HG03103 (cell line): ENCODE data around the gene NUFIP2.
"Not testable (repeated sequence)": the region's sequence is repeated elsewhere in the genome, so short reads cannot be mapped to it uniquely, and the experiment has no call there.

Source experiments
- ATAC-seq: cut with Tn5 transposase; IDR thresholded peaks from one replicate; pipeline ENCODE4 v1.9.1; 2021; ENCODE audit warnings: low read depth; ENCODE audit not compliant: unreplicated experiment

Gene NUFIP2

DNA sequence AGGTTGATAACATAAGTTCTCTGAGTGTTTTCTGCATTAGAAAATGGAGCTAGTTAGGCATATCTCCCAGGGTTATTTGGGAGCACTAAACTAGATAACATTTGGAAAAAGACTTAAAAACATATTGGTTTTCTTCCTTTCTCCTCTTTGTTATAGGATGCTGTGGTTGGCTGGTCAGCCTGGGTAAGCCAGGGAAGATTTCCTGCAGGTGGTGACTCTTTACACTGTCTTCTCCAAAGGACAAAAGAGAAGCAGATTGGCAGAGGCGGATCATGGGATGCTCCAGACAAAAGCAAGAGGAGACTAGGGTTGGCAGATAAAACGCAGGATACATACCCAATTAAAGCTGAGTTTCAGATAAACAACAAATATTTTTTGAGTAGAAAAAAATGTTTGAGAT is 53.5 kb downstream of the NUFIP2 start:
- ATAC-seq: no peak

DNA sequence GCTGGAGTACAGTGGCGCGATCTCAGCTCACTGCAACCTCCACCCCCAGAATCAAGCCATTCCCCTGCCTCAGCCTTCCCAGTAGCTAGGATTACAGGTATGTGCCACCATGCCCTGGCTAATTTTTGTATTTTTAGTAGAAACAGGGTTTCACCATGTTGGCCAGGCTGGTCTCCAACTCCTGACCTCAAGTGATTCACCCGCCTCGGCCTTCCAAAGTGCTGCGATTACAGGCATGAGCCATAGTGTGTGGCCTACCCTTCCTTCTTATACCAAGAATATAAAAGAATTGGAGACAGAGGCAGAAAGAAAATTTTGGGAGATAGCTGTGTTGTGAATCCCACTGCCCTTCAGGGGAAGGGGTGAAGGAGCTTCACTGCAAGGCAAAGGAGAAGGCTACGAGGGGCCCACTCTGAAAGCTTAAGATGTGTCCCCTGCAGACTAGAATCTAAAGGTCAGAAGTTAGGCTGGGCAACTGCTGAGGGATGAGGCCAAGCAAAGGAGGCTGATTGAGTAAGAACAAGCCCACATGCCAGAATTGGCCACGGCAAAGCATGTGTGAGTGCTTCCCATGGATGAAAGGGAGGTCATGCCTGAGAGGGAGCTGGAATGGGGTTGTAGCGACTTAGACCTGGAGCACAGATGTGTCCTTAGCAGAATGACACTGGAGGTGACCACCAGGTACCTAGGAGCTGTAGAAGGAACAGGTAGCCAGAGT is 55.7 kb downstream of the NUFIP2 start:
- ATAC-seq: no peak

DNA sequence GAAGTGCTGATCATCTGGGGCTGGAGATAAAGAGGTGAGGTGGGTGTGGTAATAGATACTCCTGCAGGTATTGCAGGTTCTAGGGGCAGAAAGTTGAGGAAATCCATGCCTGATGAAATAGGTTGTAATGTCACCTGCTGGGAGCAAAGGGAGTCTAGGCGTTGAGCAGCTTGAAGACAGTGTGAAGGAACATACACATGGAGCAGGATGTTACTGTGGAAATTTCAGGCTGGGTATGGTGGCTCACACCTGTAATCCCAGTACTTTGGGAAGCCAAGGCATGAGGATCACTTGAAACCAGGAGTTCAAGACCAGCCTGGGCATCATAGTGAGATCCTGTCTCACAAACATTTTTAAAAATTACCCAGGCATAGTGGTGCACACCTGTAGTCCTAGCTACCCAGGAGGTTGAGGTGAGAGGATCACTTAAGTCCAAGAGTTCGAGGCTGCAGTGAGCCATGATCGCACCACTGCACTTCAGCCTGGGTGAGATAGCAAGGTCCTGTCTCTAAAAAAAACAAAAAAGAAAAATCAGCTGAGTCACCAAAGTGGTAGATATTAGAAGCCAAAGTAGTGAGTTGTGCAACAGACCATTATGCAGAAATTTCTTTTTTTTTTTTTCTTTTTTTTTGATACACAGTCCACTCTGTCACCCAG is 56.3 kb downstream of the NUFIP2 start:
- no peak for ATAC-seq

DNA sequence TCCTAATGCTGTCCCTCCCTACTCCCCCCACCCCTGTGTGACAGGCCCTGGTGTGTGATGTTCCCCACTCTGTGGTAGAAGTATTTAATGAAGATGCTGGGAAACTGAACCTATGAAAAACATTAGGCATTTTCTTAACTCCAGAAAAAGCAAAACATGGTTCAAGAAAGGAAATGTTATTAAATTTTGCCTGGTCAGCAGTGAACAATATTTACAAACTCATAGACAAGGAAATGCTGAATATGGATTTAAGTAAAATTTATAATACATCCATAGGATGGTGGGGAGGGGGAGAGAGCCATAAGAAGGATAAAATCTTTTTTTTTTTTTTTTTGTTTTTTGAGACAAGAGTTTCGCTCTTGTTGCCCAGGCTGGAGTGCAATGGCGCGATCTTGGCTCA is 58.0 kb downstream of the NUFIP2 start:
- ATAC-seq: no peak

DNA sequence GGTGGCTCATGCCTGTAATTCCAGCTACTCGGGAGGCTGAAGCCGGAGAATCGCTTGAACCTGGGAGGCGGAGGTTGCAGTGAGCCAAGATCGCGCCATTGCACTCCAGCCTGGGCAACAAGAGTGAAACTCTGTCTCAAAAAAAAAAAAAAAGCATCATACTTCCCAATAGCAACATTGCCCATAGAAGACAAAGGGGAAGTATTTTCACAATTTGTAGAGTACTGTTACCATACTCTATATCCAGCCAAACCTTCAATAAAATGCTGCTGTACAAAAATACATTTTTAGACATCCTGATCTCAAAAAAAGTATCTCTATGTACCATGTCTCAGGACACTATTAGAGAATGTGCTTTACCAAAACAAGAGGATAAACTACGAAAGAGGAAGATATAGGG is 59.0 kb downstream of the NUFIP2 start:
- not testable (repeated sequence) for ATAC-seq

DNA sequence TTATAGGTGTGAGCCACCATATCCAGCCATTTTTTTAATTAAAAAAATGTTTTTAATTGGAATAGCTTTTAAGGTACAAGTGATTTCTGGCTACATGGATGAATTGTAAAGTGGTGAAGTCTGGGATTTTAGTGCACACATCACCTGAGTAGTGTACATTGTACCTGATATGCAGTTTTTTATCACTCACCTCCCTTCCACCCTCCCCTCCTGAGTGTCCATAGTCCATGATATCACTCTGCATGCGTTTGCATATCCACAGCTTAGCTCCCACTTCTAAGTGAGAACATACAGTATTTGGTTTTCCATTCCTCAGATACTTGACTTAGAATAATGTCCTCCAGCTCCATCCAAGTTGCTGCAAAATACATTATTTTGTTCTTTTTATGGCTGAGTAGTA is 60.6 kb downstream of the NUFIP2 start:
- ATAC-seq: no peak

DNA sequence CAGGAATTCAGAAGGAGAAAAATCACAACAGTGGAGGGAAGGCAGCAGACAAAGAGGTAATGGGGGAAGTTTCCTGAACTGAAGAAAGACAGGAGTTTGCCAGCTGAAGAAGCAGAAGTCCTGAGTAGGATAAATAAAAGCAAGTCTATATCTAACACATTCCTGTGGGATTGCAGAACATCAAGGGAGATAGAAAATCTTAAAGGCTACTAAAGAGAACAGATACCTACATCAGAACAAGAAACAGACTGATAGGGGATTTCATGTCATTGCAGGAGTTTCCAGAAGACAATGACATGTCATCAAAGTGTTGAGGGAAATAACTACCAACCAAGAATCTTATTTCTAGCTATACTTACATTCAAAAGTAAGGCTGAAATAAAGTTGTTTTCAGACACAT is 68.6 kb downstream of the NUFIP2 start:
- ATAC-seq: no peak

DNA sequence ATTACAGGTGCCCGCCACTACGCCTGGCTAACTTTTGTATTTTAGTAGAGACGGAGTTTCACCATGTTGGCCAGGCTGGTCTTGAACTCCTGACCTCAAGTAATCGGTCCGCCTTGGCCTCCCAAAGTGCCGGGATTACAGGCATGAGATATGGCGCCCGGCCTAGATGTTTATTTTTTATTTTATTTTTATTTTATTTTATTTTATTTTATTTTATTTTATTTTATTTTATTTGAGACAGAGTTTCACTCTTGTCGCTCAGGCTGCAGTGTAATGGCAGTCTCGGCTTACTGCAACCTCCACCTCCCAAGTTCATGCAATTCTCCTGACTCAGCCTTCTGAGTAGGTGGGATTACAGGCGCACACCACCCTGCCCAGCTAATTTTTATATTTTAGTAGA is 72.6 kb downstream of the NUFIP2 start:
- not testable (repeated sequence) for ATAC-seq

DNA sequence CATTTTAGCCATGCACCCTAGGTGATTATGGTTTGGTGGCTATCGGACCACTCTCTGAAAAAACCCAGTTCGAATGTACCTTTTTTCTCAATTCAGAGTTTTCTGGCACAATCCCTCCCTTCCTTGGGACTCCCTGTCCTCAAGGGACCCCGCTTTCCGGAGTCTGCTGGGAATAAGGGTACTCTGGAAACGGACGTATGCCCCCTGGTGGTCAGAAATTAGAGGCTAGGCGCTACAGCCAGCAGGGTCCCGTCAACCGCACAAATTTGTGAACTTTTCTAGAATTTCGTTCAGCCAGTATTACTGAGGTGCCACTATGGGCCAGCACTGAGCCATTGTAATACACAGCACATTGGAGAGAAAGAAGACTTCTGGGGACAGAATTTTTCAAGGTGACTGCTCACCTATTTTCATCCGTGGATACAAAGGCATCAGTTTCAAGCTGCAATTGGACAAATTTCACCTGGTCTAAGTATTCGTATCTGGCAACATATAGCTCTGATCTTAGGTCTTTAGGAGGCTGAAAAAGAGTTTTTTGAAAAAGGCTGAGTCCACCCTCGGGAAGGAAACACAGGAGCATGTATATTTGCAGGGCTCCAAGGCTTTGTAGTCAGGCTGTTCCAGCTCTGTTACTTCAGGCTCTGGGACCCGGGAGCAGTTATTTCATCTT is 74.4 kb downstream of the NUFIP2 start:
- ATAC-seq: no peak

DNA sequence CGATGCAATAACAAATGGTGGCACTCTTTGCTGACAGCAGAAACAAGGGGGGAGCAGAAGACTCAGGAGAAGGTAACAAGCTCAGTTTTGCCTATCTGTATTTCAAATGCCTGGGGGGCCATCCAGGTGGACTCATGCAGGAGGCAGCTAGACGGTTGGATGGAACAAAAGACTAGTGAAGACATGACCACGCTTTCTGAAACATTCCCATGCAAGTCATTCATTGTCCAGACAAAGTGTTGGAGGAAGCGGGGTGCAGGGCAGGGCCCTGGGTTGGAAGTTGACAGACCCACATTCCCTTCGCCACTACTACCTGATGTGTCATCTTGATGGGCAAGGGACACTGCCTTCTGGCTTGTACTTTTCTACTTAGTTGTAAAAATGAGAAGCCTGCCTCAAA is 77.1 kb downstream of the NUFIP2 start:
- no peak for ATAC-seq

DNA sequence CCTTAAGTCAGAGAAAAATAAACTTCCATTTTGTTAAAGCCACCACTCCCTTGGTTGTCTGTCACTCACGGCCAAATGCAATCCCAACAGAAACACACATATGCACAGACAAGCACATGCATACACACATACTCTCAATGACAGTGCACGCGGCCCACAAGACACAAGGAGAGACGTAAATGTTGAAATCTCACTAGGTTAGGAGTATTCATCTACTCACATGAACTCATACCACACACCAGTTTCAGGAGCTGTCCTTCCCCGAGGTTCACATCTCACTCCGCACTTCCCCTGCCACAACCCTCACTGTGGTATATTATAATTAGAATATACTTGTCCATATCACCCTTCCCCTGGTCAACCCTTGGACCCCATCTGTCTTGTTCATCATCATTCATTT is 77.8 kb downstream of the NUFIP2 start:
- no peak for ATAC-seq

DNA sequence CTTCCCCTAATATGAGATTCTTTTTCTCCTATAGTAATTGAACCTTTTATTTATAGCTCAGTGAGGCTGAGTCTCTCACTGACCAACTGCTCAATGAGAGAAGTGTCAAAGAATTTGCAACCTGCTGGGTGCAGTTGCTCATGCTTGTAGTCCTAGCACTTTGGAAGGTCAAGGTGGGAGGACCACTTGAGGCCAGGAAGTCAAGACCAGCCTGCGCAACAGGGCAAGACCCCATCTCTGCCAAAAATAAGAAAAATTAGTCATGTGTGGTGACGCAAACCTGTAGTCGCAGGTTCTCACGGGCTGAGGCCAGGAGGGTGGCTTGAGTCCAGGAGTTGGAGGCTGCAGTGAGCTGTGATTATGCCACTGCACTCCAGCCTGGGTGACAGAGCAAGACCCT is 78.2 kb downstream of the NUFIP2 start:
- ATAC-seq: no peak

DNA sequence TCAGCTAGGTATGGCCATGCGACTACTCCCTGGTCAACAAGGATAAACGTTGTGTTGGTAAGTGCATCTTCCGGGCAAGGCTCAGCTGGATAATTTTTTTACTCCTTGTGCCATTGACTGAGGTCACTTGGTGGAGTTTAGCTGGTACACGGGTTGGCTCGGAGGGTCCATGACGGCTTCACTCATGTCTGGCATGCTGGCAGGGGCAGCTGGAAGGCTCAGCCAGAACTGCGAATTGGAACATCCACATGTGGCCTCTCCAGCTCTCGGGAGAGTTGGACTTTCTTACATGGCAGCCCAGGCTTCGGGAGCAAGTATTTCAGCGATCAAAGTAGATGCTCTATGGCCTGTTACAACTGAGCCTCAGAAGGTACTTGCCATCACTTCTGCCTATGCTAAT is 78.8 kb downstream of the NUFIP2 start:
- ATAC-seq: no peak

DNA sequence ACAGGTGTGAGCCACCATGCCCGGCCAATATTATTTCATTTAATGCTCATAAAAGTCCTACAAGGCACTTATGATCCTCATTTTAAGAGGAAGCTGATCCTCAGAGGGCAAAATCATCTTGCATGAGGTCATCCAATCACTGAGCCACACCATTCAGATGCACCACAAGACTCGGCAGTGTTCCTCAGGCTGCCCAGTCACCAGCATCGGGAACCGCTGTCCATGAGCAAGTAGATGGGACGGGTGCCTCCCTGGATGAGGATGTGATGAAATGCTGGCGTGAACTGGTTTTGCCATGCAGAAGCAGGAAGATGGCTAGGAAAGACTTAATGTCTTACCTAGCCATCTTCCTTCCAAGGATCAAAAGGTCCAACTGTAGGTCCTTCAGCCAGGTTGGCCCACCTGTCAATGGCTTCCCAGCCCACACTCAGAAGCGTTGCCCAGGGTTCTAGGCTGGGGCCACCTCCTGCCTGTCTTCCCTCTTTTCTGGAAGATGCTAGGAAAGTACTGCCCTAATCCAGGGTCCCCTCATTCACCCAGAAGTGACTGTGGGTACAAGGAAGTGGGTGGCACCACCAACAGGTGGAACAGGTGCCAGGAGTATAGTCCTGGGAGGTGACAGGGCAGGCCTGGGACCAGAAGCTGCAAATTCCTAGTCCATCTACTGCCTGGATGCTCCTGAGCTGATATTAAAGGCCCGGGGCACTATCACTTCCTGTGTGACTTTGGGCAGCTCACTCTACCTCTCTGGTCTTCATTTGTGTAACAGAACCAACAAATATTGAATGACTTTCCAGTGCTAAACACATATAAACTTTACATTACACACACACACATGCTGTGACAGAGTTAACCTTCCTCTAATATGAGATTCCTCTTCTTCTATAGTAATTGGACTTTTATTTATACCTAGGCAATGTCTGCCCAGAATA is 79.5 kb downstream of the NUFIP2 start:
- no peak for ATAC-seq

DNA sequence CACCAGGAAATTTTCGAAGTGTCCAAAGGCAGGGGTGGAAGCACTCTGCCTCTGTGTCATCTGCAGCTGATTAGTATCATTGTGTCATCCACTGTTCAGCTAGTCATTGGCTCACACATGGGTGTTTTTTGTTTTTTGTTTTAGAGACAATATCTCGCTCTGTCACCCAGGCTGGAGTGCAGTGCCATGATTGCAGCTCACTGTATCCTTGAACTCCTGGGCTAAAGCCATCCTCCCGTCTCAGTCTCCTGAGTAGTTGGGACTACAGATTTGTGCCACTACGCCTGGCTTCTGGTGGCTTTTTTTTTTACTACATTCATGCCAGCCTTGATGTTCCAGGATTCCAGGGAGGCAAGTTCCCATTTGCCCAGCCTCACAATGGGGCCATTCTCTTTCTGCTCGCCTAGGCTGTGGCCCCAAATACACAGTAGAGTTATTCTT is 81.2 kb downstream of the NUFIP2 start:
- no peak for ATAC-seq

DNA sequence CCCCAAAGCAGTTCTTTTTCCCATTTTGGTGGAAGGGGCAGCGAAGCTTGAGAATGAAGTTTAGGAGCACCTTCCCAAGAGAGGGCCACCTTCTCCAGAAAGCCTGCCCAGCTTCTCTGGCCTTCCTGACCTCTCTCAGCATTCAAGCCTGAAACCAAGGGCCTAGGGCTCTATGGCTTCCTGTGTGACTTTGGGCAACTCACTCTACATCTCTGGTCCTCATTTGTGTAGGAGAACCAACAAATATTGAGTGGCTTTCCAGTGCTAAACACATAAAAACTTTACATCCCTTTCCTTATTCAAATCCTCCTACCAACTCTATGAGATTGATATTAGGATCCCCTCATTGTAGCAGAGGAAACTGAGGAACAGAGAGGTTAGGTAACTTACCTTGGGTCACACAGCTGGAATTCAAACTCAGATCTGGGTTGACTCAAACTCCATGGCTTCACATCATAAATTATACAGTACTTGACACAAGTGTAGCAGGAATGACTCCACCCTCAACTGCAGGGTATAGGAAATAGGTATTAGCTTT is 81.8 kb downstream of the NUFIP2 start:
- no peak for ATAC-seq

DNA sequence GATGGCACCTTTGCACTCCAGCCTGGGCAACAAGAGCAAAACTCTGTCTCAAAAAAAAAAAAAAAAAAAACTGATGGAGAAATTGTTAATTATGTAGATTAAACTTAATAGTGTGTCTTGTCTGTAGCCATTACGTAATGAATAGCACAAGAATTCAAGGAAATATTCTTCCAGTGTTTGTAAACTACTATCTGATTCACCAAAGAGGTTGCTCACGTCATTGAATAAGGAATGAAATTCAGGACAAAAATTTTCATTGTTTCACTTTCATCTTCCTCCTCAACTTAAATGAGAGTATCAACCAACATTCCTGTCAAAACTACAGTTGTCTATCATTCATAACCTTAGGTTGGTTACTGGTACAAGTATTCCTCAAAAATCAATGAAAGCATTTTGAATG is 83.1 kb downstream of the NUFIP2 start:
- ATAC-seq: no peak

DNA sequence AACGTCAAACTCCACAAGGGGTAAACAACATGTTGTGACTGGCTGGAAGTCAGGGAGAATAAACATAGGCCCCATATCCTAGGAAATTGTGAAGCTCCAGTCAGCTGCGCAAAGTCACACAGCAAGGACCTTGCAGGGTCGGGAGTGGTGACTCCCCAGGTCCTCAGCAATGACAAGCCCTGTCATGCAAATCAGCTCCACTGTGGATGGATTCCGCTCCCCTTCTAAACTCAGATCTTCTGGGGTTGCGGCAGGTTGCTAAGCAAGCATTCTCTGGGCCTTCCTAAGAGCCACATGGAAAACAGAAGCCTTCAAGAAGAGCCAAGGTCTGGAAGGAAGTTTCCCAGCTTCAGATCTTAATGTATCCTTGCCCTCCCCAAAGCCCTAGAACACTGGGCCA is 84.9 kb downstream of the NUFIP2 start:
- ATAC-seq: no peak

DNA sequence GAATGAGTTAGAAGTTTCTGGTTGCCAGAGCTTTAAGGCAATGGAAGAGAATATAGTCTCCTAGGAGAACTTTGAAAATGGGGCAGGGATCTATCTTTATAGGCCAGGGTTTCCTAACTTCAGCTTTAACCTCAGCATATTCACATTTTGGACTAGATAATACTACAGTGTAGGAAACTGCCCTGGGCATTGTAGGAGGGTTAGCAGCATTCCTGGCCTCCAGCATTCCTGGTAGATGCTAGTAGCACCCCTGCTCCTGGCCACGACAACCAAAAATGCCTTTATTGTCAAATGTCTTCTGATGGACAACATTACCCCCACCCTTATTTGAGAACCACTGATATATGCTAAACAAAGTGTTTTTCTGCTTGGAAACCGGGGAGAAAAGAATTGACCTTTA is 86.0 kb downstream of the NUFIP2 start:
- ATAC-seq: no peak
